ENCODE results near the gene D2HGDH. TPM values are rescaled to one million over a fixed set of nuclear protein-coding genes. Genes with fewer than 3 reads are reported as not detected.

Gene D2HGDH
- total RNA-seq, 1 experiment from 2014 or later: 7.4 TPM

DNA sequence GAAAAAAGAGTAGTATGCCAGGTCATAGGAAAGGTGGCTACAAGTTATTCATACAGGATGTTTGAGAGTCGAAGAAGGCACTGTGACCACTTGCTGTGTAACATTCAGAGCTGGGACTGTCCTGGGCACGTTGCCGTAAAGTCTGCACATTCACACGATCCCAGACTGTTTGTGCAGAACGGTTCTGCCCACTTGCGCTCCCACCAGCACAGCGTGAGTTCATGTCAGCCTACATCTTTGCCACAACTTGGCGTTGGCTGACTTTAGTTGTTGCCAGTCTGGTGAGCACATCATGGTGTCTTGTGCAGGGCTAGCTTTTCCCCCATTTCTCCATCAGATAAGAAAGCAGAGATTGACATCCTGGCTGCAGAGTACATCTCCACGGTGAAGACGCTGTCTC lies 25.6 kb upstream of the D2HGDH start:
- no peaks in the 10 kb centered on the region for H3K4me1 ChIP-seq (replicated peaks)
- H3K27me3 ChIP-seq (replicated peaks): no peaks in the 10 kb centered on the region
- peaks cover 89% of the 10 kb centered on the region for H3K36me3 ChIP-seq
- no peak overlapping the region for H3K4me3 ChIP-seq
- H3K27ac ChIP-seq: no peak overlapping the region
- H3K9me3 ChIP-seq (replicated peaks): peaks cover 8% of the 10 kb centered on the region; the same call in 1 of the 2 replicates
- no peak for DNase-seq (ENCODE audit: low read depth in 1 of 2, low spot score in 2 of 2)

DNA sequence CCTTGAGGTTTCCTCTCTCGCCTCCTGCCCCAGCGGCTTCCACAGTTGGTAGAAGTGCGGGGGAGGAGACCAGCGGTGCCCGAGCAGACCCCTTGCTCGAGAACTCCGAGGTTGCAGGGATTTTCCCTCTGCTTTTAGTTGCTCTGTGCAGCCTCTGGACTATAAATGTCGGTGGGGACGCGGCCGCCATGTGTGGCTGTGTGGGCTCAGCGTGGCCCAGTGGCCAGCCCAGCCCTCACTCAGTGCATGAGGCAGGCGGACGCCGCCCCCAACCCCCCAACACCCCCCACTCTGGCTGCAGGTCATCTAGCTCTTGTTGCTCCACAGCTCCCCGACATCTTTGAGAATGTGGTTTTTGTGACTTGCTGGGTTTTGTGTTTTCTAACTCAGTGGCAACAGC lies 15.3 kb upstream of the D2HGDH start:
- Histone ChIP-seq H3K4me1 (replicated peaks) (no peaks in the 10 kb centered on the region), H3K4me3 (no peak overlapping the region), H3K36me3 (peaks cover 67% of the 10 kb centered on the region), H3K27ac (no peak overlapping the region), H3K27me3 (replicated peaks) (no peaks in the 10 kb centered on the region), H3K9me3 (replicated peaks) (no peaks in the 10 kb centered on the region)
- DNase-seq (ENCODE audit: low read depth in 1 of 2, low spot score in 2 of 2): no peak

DNA sequence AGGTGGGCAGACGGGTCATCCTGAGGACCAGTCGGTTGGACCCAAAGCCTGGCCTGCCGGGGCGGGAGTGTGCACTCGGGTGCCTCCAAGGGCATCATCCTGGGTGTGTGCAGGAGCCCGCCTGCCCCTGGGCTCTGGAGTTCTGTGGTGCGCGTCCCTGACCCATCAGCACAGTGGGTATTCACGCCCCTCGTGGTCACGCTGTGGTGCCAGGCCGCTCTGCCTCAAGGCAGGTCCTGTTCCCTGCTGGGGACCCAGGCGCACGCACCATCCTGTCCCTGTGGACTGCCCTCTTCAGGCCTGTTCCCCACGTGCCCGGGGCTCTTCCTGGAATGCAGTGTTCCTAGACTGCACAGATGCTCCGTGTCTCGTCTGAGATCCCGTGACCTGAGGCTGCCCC lies 14.3 kb upstream of the D2HGDH start:
- Histone ChIP-seq H3K36me3 (peaks cover 71% of the 10 kb centered on the region), H3K27me3 (replicated peaks) (no peaks in the 10 kb centered on the region), H3K4me1 (replicated peaks) (no peaks in the 10 kb centered on the region), H3K4me3 (no peak overlapping the region), H3K27ac (no peak overlapping the region), H3K9me3 (replicated peaks) (no peaks in the 10 kb centered on the region)
- no peak for DNase-seq (ENCODE audit: low read depth in 1 of 2, low spot score in 2 of 2)

DNA sequence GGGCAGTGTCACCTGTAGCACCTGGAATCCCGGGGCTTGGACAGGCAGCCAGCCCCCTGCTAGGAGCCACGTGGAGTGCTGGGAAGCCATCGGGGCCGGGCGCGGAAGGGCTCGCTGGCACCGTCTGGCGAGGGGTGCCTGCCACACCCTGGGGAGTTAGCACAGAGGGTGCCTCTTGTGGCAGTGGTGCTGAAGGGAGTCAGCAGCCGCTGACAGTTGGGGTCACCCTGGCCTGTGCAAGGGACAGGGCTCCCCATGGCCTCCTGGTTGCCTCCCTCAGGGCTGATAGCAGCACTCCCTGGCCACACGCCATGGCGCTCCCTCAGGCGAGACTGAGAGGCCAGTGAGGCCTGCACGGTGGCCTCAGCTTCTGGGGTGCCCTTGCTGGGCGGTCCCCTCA lies 13.9 kb upstream of the D2HGDH start:
- H3K4me1 ChIP-seq (replicated peaks): no peaks in the 10 kb centered on the region

DNA sequence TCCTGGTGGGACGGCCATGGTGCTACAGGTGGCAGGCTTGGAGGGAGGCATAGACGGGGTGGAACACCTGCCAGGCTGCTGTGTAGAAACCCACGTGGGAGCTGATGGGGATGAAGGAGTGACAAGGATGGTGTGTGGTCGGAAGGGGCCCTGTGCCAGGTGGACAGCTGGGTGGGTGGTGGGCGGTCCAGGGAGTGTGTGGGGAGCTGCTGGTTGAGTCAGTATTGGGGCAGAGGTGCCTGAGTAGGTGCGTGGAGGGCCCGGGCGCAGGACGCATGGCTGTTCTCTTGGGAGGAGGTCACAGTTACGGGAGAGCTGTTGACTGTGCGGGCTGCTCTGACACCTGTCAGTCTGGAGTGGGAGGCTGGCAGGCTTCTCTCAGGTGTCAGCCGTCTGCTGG lies 12.6 kb upstream of the D2HGDH start:
- DNase-seq (ENCODE audit: low read depth in 1 of 2, low spot score in 2 of 2): no peak
- Histone ChIP-seq H3K4me3 (no peak overlapping the region), H3K27me3 (replicated peaks) (no peaks in the 10 kb centered on the region), H3K4me1 (replicated peaks) (no peaks in the 10 kb centered on the region), H3K27ac (no peak overlapping the region), H3K9me3 (replicated peaks) (no peaks in the 10 kb centered on the region), H3K36me3 (peaks cover 65% of the 10 kb centered on the region)

More for the DNA sequence above, 13.9 kb upstream of the D2HGDH start:
- H3K27ac ChIP-seq: no peak overlapping the region
- peaks cover 72% of the 10 kb centered on the region for H3K36me3 ChIP-seq
- no peak overlapping the region for H3K4me3 ChIP-seq
- no peak for DNase-seq (ENCODE audit: low read depth in 1 of 2, low spot score in 2 of 2)
- H3K9me3 ChIP-seq (replicated peaks): no peaks in the 10 kb centered on the region
- H3K27me3 ChIP-seq (replicated peaks): no peaks in the 10 kb centered on the region

DNA sequence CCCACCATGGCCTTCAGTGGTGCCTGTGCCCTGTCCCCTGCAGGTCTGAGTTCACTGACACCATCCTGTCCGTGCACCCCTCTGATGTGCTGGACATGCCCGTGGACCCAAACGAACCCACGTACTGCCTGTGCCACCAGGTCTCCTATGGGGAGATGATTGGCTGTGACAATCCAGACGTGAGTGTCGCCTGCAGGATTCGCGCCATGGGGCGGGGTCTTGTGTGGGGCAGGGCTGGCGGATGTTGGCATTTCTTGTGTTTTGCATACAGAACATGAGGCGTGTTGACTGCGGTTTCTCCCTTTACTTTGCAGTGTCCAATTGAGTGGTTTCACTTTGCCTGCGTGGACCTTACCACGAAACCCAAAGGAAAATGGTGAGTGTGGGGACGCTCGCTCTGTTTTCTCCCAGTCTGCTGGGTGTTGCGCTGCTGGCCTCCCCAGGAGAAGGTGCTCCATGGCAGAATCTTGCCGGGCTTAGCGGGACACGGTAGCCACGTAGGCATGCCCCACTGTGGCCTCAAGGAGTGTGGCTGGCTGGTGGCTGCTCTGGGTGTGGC lies 11.5 kb upstream of the D2HGDH start:
- DNase-seq (ENCODE audit: low read depth in 1 of 2, low spot score in 2 of 2): no peak
- Histone ChIP-seq H3K9me3 (replicated peaks) (no peaks in the 10 kb centered on the region), H3K4me3 (no peak overlapping the region), H3K4me1 (replicated peaks) (no peaks in the 10 kb centered on the region), H3K27me3 (replicated peaks) (no peaks in the 10 kb centered on the region), H3K36me3 (peaks cover 65% of the 10 kb centered on the region), H3K27ac (no peak overlapping the region)

DNA sequence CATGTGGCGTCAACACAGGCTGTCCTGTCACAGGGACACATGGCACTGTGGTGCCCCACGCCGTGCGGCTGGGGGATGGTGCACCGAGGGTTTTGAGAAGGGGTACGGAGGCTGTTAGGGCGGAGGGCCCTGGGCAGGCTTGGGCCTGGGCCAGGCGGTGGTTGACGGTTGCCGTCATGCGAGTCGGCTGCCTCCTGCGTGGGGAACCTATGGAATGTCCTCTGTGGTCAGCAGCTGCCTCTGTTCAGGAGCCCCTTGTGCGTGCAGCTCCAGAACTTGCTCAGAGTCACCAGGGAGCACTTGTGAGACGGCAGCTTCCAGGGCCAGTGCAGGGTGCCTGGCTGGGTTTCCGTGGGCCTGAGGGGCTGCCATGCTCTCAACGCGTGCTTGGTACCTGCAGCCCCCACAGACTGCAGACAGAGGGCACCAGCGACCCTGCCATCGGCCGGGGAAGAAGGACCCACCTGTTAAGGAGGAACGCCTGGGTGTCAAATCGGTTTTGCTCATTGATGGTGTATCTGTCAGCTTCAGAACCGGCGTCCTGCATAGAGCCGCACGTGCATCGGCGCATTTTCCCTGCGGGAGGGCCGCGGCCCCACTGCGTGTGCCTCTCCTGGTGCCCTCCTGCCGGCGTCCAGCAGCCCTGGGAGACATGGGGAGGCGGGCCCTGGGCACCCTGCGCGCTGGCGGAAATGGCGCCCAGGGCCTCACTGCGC lies 10.0 kb upstream of the D2HGDH start:
- H3K9me3 ChIP-seq (replicated peaks): no peaks in the 10 kb centered on the region
- H3K4me1 ChIP-seq (replicated peaks): no peaks in the 10 kb centered on the region
- DNase-seq (ENCODE audit: low read depth in 1 of 2, low spot score in 2 of 2): no peak
- no peak overlapping the region for H3K27ac ChIP-seq
- H3K4me3 ChIP-seq: no peak overlapping the region
- H3K36me3 ChIP-seq: peaks cover 57% of the 10 kb centered on the region
- H3K27me3 ChIP-seq (replicated peaks): no peaks in the 10 kb centered on the region

DNA sequence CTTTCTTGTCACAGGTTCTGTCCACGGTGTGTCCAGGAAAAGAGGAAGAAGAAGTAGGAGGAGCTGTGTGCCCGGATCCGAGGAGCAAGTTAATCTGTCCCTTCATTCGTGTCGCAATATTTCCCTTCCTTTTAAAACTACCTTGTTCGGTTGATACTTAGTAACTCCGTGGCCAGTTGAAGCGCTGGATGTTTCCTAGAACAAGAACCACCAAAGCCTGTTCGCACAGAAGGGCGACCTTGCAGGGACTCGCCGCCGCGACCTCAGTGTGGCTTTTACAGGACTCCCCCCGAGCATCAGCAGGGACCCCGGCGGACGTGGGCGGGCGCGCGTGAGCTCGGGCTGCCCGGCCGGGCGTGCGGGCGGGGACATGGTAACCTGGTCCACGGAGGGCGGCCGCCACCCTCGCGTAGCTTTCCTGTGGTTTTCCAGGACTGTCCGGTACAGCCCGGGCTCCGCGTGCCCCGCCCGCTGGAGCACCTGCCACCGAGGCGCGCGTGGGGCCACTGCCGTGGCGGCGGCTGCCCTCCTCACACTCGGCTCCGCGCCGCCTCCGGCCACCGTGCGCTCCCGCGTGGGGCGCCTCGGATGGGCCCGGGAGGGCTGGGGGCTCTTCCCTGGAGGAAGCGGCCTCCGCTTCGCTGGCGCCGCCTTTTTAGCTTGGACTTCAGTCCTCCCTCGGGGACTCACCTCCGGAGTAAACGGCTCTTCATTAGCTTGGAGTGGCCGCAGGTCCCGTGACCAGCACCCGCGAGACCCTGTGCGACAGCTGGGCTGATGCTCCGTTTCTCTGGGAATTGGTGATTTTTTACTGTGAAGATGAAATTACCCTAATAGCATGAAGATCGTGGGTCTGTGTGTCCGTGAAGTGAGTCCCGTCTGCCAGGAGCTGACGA lies 9.2 kb upstream of the D2HGDH start:
- Histone ChIP-seq H3K4me1 (replicated peaks) (no peaks in the 10 kb centered on the region), H3K36me3 (peaks cover 49% of the 10 kb centered on the region), H3K27me3 (replicated peaks) (no peaks in the 10 kb centered on the region), H3K9me3 (replicated peaks) (no peaks in the 10 kb centered on the region), H3K4me3 (no peak overlapping the region), H3K27ac (no peak overlapping the region)
- DNase-seq (ENCODE audit: low read depth in 1 of 2, low spot score in 2 of 2): no peak

DNA sequence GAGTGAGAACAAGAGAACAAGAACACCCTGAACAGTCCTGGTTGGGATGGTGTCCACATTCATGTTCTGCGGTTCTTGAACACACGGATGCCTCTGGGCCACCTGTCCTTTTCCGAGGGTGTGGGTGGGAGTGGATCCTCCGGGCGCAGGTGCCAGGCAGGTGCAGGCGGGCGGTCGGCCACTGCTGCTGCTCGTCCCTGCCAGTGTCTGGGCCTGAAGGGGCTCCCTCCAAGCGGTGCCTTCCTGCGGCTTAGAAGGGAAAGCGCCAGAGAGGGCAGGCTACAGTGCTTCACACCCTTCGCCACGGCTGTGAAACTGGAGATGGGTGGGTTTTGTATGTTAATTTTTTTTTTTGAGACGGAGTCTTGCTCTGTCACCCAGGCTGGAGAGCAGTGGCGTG lies 8.0 kb upstream of the D2HGDH start:
- Histone ChIP-seq H3K27ac (no peak overlapping the region), H3K4me1 (replicated peaks) (no peaks in the 10 kb centered on the region), H3K9me3 (replicated peaks) (no peaks in the 10 kb centered on the region), H3K27me3 (replicated peaks) (no peaks in the 10 kb centered on the region), H3K36me3 (peaks cover 37% of the 10 kb centered on the region), H3K4me3 (no peak overlapping the region)
- no peak for DNase-seq (ENCODE audit: low read depth in 1 of 2, low spot score in 2 of 2)

DNA sequence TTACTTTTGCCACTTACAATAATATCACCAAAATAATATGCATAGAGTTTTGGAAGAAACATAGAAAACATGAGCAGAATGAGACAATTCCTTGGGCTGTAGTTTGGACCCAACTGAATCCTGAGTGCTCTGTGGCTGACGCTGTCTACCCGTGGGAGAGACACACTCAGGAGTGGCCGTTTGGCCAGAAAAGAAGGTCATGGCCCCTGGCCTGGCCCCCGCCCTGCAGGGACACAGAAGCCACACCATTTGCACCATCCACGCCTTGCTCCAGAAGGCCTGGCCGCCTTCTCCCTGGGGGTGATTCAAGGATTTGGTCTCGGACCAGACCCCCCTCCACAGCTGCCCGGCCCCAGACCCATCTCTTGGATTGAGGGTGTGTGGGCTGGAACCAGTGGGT lies 6.4 kb upstream of the D2HGDH start:
- no peaks in the 10 kb centered on the region for H3K9me3 ChIP-seq (replicated peaks)
- no peak overlapping the region for H3K27ac ChIP-seq
- no peak for DNase-seq (ENCODE audit: low read depth in 1 of 2, low spot score in 2 of 2)
- peaks cover 22% of the 10 kb centered on the region for H3K36me3 ChIP-seq
- H3K4me3 ChIP-seq: no peak overlapping the region
- H3K27me3 ChIP-seq (replicated peaks): no peaks in the 10 kb centered on the region
- no peaks in the 10 kb centered on the region for H3K4me1 ChIP-seq (replicated peaks)

DNA sequence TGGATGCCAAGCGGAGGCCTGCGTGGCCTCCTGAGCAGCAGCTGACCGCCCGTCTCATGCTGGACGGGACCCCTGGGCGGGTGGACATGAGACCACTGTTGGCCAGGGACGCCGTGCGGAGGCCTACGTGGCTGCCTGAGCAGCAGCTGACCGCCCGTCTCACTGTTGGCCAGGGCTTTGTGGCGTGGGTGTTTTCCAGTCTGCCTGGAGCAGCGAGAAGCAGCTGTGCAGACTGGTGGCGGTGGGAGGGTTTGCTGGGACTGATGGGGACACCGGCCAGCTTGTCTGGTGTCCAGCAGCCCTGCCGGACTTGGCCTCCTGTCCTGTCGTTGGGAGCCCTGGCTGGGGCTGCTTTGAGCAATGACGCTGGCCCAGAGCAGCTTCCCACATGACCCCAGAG lies 5.8 kb upstream of the D2HGDH start:
- no peak overlapping the region for H3K27ac ChIP-seq
- DNase-seq (ENCODE audit: low read depth in 1 of 2, low spot score in 2 of 2): no peak
- no peaks in the 10 kb centered on the region for H3K4me1 ChIP-seq (replicated peaks)
- H3K9me3 ChIP-seq (replicated peaks): no peaks in the 10 kb centered on the region
- H3K4me3 ChIP-seq: no peak overlapping the region
- H3K36me3 ChIP-seq: peaks cover 15% of the 10 kb centered on the region
- H3K27me3 ChIP-seq (replicated peaks): no peaks in the 10 kb centered on the region

DNA sequence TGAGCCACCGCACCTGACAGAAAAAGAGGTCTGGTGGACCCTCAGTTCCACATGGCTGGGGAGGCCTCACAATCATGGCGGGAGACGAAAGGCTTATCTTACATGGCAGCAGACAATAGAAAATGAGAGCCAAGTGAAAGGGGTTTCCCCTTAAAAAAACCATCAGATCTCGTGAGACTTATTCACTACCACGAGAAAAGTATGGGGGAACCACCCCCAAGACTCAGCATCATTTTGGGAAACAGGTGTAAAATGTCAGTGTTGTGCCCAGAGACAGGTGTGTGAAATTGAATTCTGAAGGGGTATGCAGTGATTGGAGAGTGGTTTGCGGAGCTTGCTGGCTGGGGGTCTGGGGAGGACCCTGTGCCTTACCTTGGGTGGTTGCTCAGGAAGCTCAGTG lies 4.6 kb upstream of the D2HGDH start:
- Histone ChIP-seq H3K4me1 (replicated peaks) (peaks cover 8% of the 10 kb centered on the region), H3K27me3 (replicated peaks) (no peaks in the 10 kb centered on the region), H3K4me3 (no peak overlapping the region), H3K9me3 (replicated peaks) (peaks cover 3% of the 10 kb centered on the region), H3K36me3 (peaks cover 9% of the 10 kb centered on the region), H3K27ac (no peak overlapping the region)
- DNase-seq (ENCODE audit: low read depth in 1 of 2, low spot score in 2 of 2): no peak

DNA sequence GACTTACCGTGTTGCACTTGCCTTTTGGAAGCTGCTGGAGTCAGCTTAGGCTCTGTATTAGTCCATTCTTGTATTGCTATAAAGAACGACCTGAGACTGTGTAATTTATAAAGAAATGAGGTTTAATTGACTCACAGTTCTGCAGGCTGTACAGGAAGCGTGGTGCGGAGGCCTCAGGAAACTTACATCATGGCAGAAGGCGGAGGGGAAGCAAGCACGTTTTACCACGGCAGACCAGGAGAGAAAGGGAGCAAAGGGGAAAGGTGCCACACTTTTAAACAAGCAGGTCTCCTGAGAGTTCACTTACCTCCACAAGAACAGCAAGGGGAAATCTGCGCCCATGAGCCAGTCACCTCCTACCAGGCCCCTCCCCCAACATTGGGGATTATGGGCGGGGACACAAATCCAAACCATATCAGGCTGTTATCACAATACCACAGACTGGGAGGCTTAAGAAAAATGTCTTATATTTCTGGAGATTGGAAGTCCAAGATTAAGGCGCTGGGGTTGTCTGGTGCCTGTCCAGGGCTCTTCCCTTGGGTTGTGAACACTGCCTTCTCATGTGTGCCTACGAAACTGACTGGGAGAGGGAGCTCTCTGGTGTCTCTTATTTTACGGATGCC lies 3.6 kb upstream of the D2HGDH start:
- Histone ChIP-seq H3K4me3 (no peak overlapping the region), H3K4me1 (replicated peaks) (peaks cover 16% of the 10 kb centered on the region), H3K36me3 (peaks cover 11% of the 10 kb centered on the region), H3K9me3 (replicated peaks) (peaks cover 6% of the 10 kb centered on the region), H3K27me3 (replicated peaks) (no peaks in the 10 kb centered on the region), H3K27ac (no peak overlapping the region)
- DNase-seq (ENCODE audit: low read depth in 1 of 2, low spot score in 2 of 2): no peak

Measured in SJSA1 (cell line).